Endometrial microvascular endothelial cells (primary cell): Measurements from ENCODE around the gene CRYGN. TPM values are rescaled to one million over a fixed set of nuclear protein-coding genes. Genes with fewer than 3 reads are reported as not detected.

ENCODE experiments used
- in situ Hi-C: cut with HindIII; loops from 2 replicates; pipeline ENCODE4 v1.10.0; 2017; ENCODE audit warnings: low sequenced_read_pairs, low pct_unique_long_range_greater_than_20kb; ENCODE audit errors: inconsistent ontology term
- total RNA-seq: library from RNA; depleted of rRNA; stranded (reverse); fragments of >200 nt; gene quantifications from one replicate; pipeline ENCODE4 v1.2.3, GENCODE V29; 2015; ENCODE audit errors: inconsistent ontology term

The CRYGN gene
- total RNA-seq, 1 donor from 2014 or later: not detected

GRCh38 chr7:151399305-151399601 lies 40.7 kb downstream of the CRYGN start:
- in situ Hi-C loops: no loop called here

DNA sequence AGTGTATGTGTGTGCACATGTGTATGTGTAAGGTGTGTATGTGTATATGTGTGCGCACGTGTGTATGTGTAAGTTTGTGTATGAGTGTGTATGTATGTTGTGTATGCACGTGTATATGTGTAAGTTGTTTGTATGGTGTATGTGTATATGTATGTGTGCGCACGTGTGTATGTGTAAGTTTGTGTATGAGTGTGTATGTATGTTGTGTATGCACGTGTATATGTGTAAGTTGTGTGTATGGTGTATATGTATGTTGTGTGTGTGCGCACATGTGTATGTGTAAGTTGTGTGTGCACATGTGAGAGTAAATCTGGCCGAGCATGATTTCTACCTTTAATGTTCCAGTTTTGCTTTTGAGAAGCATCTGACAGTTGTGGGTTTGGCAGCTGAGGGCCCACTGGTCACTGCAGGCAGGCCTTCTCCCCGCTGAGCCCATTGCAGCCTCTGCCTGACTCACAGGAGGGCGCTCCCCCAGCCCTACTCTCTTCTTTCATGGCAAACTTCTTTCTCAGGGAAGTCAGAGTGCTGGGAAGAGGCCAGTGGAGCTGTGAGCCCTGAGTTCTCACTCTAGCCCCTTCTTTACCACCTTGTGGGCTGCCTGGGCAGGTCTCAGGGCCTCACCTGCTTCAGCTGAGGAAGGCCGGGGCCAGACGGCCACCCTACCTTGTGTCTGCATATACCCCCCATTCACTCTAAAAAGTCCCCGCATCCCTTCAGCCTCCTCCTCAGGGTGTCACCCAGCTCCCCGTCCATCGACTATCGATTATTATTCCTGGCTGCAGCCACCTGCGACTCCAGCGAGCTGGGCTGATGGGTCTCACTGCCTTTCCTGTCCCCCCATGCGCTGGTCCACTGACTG lies 41.3 kb downstream of the CRYGN start:
- in situ Hi-C loops: no loop called here

DNA sequence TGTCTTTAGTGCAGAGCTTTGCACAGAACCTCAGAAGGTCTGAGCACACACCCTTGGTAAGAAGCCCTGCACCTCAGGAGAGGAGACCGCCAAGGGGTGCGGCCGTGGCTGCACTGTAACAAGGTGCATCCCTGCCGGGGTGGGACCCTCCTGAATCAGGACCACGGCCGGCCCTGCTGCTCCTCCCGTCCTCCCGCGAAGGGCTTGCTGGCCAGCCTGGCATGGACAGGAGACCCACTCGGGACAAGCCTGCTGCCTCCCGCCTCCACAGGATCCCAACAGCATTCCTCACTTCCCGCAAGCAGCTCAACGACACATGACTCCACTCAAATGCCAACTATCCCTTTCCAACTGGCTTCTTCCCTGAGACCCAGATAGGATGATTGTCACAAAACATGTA lies 42.9 kb downstream of the CRYGN start:
- in situ Hi-C loops: no loop called here

- in situ Hi-C loops: no loop called here
Observed at GRCh38 chr7:151396328-151396970, 43.5 kb downstream of the CRYGN start.

DNA sequence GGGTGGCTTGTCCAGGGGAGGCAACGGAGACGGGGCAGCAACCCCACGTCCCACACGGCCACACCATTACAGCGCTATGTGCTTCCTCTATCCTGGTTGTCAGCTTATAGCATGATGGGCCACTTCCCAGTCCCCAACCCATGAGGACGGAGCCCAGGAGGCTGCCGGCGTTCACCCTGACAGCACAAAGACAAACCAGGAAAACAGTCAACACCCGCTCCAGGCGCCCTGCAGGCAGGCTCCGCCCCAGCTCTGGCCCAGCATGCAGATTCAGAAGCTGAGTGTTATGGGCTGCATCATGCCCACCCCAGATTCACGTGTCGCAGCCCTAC lies 44.9 kb downstream of the CRYGN start:
- in situ Hi-C loops: no loop called here

- in situ Hi-C loops: no loop called here
Observed at GRCh38 chr7:151394076-151395035, 45.6 kb downstream of the CRYGN start.

GRCh38 chr7:151393031-151393977 lies 46.6 kb downstream of the CRYGN start:
- in situ Hi-C loops: no loop called here

DNA sequence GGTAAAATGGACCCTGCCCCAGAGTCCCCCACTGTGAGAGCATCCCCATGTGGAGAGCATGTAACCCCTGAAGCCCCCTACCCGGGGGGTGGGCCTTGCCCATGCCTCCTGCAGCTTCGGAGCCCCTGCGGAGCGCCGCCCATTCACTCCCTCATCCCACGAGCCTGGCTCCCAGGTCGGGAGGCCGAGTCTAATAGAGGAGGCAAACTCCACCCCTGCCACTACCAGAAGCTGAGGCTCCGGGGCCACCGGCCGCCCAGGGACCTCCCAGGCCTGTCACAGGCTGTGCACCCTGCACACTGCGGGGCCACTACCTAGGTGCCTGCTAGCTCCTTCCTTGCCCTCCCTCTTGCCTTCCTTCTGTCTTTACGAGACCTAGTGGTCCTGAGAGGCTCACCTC lies 47.5 kb downstream of the CRYGN start:
- in situ Hi-C loops: no loop called here

DNA sequence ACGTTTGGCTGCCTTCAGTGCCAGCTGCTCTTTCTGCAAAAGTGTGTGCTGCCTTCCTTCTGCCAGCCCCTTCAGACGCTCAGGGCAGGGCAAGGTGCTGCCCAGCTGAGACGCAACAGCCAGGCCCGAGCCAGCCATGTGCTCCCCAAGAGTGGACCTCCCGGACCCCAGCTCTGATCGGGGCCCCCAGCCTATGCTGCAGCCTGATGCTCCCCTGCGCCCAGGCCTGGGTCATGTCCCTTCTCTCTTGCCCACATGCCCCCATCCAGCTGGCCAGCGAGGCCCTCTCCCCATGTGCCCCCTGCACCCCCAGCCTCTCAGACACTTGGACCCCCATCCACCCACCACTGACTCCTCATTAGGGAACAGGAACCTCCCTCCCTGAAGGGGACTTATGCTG lies 47.9 kb downstream of the CRYGN start:
- in situ Hi-C loops: no loop called here

DNA sequence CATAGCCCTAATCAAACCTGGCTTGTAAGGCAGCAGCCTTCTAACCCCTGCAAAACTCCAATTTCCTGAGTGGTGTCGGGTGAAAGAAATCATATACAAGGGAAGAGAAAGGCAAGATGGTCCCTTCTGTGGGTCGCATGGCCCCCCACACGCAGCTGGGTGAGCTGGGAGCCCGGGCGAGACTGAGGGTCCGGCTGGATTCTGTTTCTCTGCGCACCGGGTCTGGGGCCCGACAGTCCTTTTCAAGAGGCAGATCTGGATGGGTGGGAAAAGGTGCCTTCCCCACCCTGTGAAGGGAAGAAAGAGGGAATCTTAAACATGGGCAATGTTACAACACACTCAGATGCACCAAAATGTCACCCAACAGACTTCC lies 48.6 kb downstream of the CRYGN start:
- in situ Hi-C loops: no loop called here

GRCh38 chr7:151390598-151391357 lies 49.2 kb downstream of the CRYGN start:
- in situ Hi-C loops: no loop called here

DNA sequence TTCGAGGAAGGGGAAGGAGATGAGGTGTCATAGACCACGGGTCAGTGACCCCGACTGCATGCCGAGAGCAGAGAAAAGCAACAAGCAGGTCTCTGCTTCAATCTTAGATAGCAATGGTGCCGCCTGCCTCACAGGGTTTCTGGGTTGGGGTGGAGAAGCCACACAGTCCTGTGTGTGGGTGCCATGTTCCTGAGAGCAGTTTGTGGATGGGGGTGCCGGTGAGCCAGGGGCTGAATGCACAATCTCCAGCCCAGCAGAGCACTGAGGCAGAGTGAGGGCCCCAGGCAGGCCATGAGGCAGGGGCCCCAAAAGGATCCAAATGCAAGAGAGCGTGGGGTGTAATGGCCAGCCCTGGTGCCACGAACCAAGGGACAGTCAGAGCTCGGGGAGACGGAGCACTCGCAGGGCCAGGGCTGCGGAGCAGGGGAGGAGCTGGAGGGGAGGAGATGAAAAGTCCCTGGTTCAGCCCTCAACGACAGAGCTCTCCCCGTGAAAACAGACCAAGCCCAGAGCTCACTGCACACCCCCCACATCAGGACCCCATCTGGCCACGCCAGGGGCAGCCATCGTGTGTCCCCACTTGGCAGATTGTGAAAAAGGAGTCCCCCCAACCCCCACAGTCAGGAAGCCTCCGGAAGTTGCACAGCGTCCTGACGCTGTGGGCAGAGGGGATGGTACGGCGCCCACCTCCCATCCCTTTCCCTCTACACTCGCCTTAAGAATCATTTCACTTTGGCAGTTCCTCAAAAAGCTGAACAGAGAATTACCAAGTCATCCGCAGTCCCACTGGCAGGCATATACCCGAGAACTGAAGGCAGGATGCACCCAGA lies 50.0 kb downstream of the CRYGN start:
- in situ Hi-C loops: no loop called here

DNA sequence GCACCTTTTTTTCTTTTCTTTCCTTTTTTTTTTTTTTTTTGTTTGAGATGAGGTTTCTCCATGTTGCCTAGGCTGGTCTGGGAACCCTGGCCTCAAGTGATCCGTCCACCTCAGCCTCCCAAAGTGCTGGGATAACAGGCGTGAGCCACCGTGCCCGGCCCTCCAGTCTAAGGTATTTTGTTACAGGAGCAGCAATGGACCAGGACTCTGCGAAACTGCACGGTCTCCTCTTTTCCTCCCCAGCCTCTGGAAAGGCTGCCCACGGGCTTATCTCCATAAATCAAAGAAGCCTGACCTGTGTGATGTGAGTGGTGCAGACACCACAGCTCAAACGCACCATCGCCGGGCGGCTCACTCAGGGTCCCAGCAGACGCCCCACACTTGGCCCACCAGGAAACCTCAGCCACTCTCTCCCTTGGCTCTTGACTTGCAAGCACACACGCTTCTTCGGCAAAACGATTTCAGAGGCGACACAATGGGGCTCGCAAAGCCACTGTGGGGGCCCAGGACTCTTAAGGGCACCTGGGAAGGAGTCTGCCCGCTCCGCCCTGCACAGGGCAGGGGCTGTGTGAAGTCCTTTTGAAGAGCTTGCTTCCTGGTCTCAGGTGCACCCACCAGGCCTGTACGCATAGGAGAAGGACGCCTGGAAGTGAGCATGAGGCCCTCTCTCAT lies 50.7 kb downstream of the CRYGN start:
- in situ Hi-C loops: no loop called here

DNA sequence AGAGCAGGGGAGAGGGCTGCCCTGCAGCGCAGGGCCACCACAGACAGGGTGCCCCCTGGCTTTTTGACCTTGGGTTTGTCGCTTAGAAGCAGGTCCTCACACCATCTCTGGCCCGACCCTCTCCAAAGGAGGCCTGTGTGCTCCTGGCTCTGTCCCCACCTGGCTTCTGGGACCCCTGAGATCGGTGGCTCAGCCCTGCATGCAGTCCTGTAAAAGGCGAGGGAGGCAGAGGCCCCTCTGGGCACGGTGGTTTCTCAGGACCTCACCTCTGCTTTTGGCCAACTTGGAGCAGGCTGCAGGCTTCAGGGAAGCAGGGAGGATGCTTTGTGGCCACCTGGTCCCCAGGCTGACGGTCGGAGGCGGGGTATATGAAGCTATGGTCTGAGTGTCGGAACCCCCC lies 51.5 kb downstream of the CRYGN start:
- in situ Hi-C loops: no loop called here

GRCh38 chr7:151388007-151388297 lies 52.0 kb downstream of the CRYGN start:
- in situ Hi-C loops: no loop called here

DNA sequence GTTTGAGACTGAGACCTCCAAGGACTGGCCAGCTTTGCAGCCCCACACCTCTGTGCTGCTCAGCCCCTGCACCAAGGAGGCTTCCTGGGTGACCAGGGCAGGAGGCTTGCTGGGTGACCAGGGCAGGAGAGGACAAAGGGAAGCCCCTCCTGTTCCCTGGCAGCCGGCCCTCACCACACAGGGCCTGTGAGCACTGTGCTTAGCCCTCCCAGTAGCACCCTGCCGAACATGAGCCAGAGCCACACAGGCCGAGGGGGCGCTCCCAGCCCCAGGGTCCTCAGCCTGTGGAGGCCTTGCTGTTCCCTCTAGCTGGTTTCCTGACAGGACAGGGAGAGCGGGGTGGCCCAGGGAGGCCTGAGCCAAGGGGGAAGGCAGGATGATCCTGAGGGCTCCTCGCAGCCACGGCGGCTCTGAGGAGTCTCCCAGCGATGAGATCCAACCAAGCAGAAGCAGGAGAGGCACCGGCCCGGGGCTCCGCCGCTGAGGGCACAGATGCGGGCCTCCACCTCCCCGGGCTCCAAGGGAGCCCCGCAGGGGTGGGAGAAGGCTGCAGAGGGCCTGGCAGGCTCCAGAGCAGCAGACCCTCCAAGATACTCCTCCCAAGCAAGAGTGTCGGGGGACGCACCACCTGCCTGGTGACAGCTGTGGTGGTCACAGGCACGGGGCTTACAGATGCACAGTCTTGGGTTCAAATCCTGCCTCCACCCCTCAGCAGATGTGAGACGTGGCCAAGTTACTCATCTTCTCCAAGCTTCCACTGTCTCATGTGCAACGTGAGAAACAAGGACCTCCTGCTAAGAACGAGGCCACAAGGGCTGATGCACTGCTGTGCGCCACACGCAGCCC lies 52.6 kb downstream of the CRYGN start:
- in situ Hi-C loops: no loop called here
